Activated T-cell treated with anti-CD3 and anti-CD28 coated beads for 4 hours (primary cell): ENCODE results near the gene MYLK.

Experiments
- DNase-seq: peaks from one replicate; pipeline ENCODE4 v3.0.0-alpha.2; 2020

The MYLK gene

GRCh38 chr3:123789760-123790159 lies 94.4 kb downstream of the MYLK start:
- no peak for DNase-seq

GRCh38 chr3:123789160-123789559 lies 95.0 kb downstream of the MYLK start:
- no peak for DNase-seq

GRCh38 chr3:123788710-123789109 lies 95.4 kb downstream of the MYLK start:
- DNase-seq: no peak

- DNase-seq: no peak
Observed at GRCh38 chr3:123787133-123787532, 97.0 kb downstream of the MYLK start.

GRCh38 chr3:123785602-123786001 lies 98.5 kb downstream of the MYLK start:
- no peak for DNase-seq

GRCh38 chr3:123783811-123784210 lies 100.3 kb downstream of the MYLK start:
- no peak for DNase-seq

- DNase-seq: no peak
Observed at GRCh38 chr3:123783050-123783689, 101.0 kb downstream of the MYLK start.

- no peak for DNase-seq
Observed at GRCh38 chr3:123782488-123782887, 101.6 kb downstream of the MYLK start.

GRCh38 chr3:123781571-123782275 lies 102.4 kb downstream of the MYLK start:
- no peak for DNase-seq

GRCh38 chr3:123781138-123781537 lies 103.0 kb downstream of the MYLK start:
- no peak for DNase-seq

GRCh38 chr3:123780656-123781055 lies 103.5 kb downstream of the MYLK start:
- no peak for DNase-seq

- DNase-seq: no peak
Observed at GRCh38 chr3:123779655-123780231, 104.4 kb downstream of the MYLK start.

GRCh38 chr3:123778991-123779622 lies 105.0 kb downstream of the MYLK start:
- DNase-seq: no peak

- no peak for DNase-seq
Observed at GRCh38 chr3:123778525-123778924, 105.6 kb downstream of the MYLK start.

GRCh38 chr3:123776071-123776782 lies 107.9 kb downstream of the MYLK start:
- no peak for DNase-seq

GRCh38 chr3:123774474-123774873 lies 109.7 kb downstream of the MYLK start:
- DNase-seq: no peak

- DNase-seq: no peak
Observed at GRCh38 chr3:123773681-123774431, 110.3 kb downstream of the MYLK start.

GRCh38 chr3:123769356-123769743 lies 114.8 kb downstream of the MYLK start:
- DNase-seq: no peak

GRCh38 chr3:123768480-123769355 lies 115.4 kb downstream of the MYLK start:
- no peak for DNase-seq

GRCh38 chr3:123767564-123768292 lies 116.4 kb downstream of the MYLK start:
- DNase-seq: no peak

GRCh38 chr3:123767009-123767372 lies 117.1 kb downstream of the MYLK start:
- no peak for DNase-seq
